T47D (cell line): ENCODE measurements around the gene CD33.

Source experiments
- DNase-seq, 2 experiments: peaks; one replicate each; pipeline versions ENCODE4 v3.0.0 to v3.0.0-alpha.2; 2011 to 2012; ENCODE audit warnings: low read depth in 1 of 2, low spot score in 1 of 2
- JUND ChIP-seq: IDR thresholded peaks from 2 replicates; pipeline ENCODE4 v1.6.1; 2012; ENCODE audit warnings: low read depth
- in situ Hi-C: cut with HindIII; loops from 2 replicates; pipeline ENCODE4 v1.10.0; 2016; ENCODE audit warnings: low sequenced_read_pairs, low pct_unique_long_range_greater_than_20kb

The CD33 gene

DNA sequence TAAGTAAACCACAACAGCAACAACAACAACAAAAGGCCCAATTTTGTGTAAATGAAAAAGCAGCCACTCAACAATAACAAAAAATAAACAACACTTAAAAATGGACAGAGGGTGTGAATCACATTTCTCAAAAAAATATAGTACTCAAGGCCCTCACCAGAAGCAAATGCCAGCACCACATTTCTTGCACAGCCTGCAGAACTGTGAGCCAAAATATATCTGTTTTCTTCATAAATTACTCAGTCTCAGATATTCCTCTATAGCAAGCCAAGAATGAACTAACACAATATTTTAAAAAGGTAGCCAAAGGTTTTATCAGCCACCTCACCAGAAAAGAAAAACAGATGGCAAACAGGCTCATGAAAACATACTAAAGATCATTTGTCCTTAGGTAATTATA lies 3.9 kb upstream of the CD33 start:
- in situ Hi-C loops = no loop called here
- no peak for DNase-seq
- TF ChIP-seq JUND = no peak

DNA sequence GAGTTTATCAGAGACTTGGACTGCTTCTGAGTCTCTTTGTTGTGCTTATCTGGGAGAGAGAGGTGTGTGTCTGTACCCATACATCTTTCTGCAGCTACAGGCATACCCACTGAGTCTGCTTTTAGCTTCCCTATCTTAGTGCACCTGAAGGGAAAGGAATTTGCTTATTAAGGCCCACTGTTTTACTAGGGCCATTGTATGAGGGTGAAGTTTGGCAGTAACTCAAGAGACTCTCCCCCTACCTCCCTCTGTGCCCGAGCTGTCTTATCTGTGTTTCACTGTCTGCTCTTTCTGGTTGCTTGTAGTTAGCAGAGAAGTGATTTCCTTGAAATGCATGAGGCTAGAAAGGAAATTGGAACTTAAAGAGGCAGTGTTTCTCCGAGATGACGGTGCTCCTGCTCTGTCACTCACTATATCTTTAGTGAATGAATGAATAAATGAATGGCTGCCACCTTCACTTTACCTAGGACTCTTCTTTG lies 678 bp upstream of the CD33 start:
- no peak for DNase-seq
- in situ Hi-C loops = no loop called here
- no peak for TF ChIP-seq JUND

- in situ Hi-C loops = no loop called here
- no peak for TF ChIP-seq JUND
- no peak for DNase-seq
Measured at GRCh38 chr19:51226067-51226466, 1.2 kb downstream of the CD33 start.

- TF ChIP-seq JUND = no peak
- DNase-seq = no peak
- in situ Hi-C loops = no loop called here
Measured at GRCh38 chr19:51227326-51227725, 2.4 kb downstream of the CD33 start.

GRCh38 chr19:51227966-51228365 lies 3.1 kb downstream of the CD33 start:
- in situ Hi-C loops = no loop called here
- no peak for TF ChIP-seq JUND

GRCh38 chr19:51240866-51241265 lies 16.0 kb downstream of the CD33 start:
- no peak for DNase-seq
- in situ Hi-C loops = no loop called here
- TF ChIP-seq JUND = no peak

More at GRCh38 chr19:51227966-51228365, 3.1 kb downstream of the CD33 start:
- no peak for DNase-seq

DNA sequence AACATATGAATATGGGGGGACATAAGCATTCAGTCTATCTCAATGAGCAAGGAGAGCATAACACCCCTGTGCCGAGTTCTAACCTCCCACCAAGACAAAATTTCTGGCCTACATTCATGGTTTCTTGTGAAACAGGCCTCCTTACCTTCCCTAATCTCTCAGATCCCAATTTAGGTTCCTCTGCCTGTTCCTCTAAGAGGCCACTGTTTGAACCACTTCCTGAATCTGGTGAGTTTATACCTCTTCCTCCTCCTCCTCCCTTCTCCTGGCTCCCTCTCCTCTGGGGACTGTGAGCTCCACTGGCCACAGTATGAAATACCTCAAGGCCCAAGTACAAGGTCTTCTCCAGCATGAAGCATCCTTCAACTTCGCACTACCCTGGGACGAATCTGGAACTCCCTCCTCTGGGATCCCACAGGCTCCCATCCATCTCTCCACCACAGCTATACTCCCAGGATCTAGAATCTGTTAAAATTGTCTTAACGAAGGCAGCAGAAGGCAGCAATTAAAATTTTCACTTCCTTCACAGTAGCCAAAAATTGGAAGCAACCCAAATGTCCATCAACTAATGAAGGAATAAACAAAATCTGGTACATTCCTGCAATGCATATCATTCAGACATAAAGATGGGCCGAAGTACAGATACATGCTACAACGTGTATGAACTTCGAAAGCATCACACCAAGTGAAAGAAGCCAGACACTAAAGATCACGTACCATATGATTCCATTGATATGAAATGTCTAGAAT lies 18.2 kb downstream of the CD33 start:
- no peak for TF ChIP-seq JUND
- no peak for DNase-seq
- in situ Hi-C loops = no loop called here

DNA sequence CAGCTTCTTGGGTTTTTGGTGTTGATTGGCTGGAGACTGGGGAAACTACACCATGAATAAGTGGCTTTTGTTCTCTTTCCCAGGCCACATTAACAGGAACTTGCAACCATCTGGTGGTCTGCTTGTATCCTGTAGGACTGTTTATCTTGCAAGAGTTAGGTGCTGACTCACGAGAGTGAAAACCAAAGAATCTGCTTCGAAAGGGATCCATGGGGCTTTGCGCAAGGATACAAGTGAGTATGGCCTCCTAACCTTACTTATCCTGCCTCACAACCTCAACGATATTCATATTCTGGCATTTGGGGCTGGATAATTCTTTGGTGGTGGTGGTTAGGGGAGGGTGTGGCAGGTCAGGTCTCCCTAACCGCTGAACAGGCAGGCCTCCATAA lies 21.3 kb downstream of the CD33 start:
- no peak for DNase-seq
- TF ChIP-seq JUND = no peak
- in situ Hi-C loops = no loop called here

DNA sequence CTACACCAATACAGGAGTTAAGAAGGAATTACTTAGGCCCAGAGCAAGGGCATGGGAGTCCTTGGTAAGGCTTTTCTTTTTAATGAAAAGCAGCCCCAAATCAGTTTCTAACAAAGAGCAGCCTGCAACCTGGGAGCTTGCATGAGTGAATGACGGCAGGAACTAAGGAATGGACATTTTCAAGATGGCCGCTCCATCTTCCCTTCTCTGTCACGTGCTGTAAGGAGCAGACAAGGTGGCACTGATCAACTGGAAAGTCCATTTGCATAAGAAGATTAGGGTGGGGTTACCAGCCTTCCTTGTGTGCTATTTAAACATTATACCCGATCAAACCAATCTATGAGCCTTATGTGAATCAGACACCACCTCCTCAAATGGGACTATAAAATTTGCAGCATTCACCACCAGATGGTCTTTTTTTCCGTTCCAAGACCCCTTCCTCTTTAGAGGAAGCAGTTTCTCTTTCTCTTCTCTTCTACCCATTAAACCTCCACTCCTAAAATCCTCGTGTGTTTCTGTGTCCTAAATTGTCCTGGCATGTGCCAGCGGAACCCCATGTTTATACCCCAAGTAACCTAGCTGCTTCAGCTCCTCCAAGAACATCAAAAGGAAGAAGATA lies 23.2 kb downstream of the CD33 start:
- in situ Hi-C loops = no loop called here
- no peak for TF ChIP-seq JUND

GRCh38 chr19:51250786-51251467 lies 26.0 kb downstream of the CD33 start, which contains the start of gene SIGLECL1:
SIGLECL1 (plus strand) TSS chr19:51251080; CDS start chr19:51264073, 12,993 bp downstream.
- no peak for TF ChIP-seq JUND
- DNase-seq = no peak
- in situ Hi-C loops = no loop called here

More for the DNA sequence above, 23.2 kb downstream of the CD33 start:
- no peak for DNase-seq

DNA sequence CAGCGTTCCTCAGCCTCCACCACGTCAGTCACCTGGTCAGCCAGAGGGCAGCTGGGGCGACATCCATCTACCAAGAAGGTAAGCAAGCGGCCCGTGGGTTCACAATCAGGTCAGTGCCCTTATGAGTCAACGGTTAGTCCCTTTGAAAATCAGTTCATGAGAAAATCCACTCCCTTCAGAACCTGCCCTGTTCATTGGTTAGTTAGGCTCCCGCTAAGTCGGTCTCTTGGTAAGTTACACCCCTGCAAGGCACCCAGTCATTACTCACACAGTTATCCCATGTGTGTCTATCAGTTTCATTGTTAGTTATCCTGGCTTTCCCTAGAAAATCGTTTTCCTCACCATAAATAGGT lies 26.6 kb downstream of the CD33 start:
- no peak for TF ChIP-seq JUND
- in situ Hi-C loops = no loop called here
- DNase-seq = no peak

- in situ Hi-C loops = no loop called here
- no peak for TF ChIP-seq JUND
Measured at GRCh38 chr19:51252306-51253079, 27.6 kb downstream of the CD33 start.

More at GRCh38 chr19:51252306-51253079, 27.6 kb downstream of the CD33 start:
- DNase-seq = no peak
